Measurements from ENCODE around the gene RTN3.
A peak's percentile ranks its signal among the peaks of the same experiment; 100 is the strongest.
"Not testable (repeated sequence)": the region's sequence is repeated elsewhere in the genome, so short reads cannot be mapped to it uniquely, and the experiment has no call there.

RTN3 gene

GRCh38 chr11:63768237-63769041 lies 87.1 kb downstream of the RTN3 start, which contains the start of gene ZFTA:
ZFTA (minus strand) TSS chr11:63768775; CDS start chr11:63768622, 153 bp downstream.
- DNase-seq (ENCODE audit: low read depth in 2 of 2), result peak; percentile 19 to 34

GRCh38 chr11:63769042-63769713 lies 87.9 kb downstream of the RTN3 start:
- DNase-seq (ENCODE audit: low read depth in 2 of 2), result peak; percentile 16 to 19

- no peak for DNase-seq (ENCODE audit: low read depth in 2 of 2)
Observed at GRCh38 chr11:63769714-63770455, 88.6 kb downstream of the RTN3 start.

GRCh38 chr11:63770763-63771162 lies 89.5 kb downstream of the RTN3 start:
- DNase-seq (ENCODE audit: low read depth in 2 of 2), result no peak

DNA sequence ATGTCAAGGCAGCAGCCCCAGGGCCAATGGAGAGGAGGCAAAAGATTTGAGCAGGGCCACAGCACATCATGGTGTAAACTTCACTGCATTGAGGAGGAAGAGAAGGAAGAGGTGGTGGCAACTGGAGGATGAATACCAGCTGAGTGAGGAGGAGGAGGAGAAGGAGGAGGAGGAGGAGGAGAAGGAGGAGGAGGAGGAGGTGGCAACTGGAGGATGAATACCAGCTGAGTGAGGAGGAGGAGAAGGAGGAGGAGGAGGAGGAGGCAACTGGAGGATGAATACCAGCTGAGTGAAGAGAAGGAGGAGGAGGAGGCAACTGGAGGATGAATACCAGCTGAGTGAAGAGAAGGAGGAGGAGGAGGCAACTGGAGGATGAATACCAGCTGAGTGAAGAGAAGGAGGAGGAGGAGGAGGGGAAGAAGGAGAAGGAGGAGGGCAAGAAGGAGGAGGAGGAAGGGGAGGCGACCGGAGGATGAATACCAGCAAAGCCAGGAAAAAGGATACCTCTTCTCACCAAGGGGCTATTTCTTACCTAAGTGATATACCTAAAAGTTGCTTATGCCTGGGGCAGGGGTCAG lies 90.5 kb downstream of the RTN3 start:
- not testable (repeated sequence) for DNase-seq (ENCODE audit: low read depth in 2 of 2)

GRCh38 chr11:63775191-63775590 lies 93.9 kb downstream of the RTN3 start:
- no peak for DNase-seq (ENCODE audit: low read depth in 2 of 2)

DNA sequence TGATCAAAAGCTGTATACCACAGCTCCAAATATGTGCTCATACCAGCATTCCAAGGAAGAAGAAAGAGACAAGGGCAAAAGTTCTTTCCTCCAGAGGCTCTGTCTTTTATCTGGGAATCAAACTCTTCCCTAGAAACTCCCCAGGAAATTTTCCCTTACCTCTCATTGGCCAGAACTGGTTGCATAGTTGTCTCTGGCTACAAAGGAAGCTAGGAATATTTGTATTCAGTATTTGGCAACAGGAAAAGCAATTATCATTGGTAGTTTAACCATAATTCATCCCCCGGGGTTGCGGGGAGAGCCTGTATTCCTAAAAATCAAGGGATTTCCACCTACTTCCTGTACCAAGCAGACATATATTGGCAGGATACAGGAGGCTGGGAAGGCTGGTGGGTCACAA lies 97.7 kb downstream of the RTN3 start:
- no peak for DNase-seq (ENCODE audit: low read depth in 2 of 2)

- DNase-seq (ENCODE audit: low read depth in 2 of 2), result no peak
Observed at GRCh38 chr11:63782749-63783148, 101.4 kb downstream of the RTN3 start.

DNA sequence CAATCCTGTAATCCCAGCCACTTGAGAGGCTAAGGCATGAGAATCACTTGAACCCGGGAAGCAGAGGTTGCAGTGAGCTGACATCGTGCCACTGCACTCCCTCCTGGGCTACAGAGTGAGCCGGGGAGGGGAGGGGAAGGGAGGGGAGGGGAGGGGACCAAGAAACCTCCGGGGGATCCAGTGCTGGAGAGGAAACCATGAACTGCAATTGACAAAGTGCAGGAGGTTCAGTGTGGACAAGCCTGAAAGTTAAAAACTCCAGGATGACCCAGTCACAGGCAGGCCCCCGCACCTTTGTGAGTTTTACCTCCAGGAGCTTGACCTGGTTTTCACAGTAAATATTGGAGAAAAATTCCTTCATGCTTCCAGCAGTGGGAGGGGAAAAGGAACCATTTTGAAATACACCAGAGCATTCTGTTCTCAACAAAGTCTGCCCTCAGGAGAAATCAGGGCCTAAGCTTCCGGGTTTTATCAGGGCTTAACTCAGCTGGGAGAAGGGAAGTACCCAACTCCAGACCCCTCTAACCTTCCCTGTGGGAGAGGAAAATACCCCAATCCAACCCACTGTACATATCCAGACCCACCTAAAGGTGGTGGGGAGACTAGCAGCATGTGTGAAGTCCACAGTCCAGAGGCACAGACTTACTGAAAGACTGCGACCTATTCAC lies 102.8 kb downstream of the RTN3 start:
- DNase-seq (ENCODE audit: low read depth in 2 of 2), result no peak

DNA sequence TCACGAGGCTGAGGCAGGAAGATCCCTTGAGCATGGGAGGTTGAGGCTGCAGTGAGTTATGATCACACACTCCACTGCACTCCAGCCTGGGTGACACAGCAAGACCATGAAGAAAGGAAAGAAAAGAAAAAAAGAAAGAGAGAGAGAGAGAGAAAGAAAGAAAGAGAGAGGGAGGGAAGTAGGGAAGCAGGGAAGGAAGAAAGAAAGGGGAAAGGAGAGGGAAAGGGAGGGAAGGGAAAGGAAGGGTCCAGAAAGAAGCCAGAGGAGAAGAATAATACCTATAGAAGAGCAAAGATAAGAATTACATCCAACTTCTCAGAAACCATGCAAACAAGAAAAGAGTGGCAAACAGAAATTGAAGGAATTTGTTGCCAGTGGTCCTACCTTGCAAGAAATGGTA lies 104.5 kb downstream of the RTN3 start:
- no peak for DNase-seq (ENCODE audit: low read depth in 2 of 2)

DNA sequence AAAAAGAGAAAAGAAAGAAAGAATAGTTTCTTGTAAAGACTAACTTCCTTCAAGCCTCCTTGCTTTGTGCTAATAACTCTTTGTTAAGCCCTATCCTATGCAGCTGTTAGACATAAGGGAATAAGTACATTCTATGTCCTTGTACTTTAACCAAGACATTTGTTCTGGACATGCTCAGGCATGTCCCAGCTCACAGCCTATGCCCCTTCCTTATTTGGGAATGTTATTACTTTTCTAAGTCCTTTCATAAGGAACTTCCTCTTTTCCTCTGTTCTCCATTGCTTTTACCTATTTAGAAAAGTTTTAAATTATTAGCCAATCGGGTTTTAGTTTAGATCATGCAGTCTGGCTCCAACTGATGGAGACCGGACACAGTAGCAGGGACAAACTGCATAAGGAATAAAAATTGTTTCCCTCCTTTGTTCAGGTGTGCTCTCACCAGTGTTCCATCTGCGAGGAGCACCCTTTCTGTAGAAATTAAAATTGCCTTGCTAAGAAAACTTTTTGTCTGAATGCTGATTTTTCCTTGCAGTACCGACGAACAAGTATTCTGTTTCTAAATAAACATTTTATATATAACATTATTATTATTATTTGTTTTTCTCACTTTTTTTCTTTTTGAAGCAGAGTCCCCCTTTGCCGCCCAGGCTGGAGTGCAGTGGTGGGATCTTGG lies 110.3 kb downstream of the RTN3 start:
- DNase-seq (ENCODE audit: low read depth in 2 of 2), result no peak

- no peak for DNase-seq (ENCODE audit: low read depth in 2 of 2)
Observed at GRCh38 chr11:63793161-63793560, 111.9 kb downstream of the RTN3 start.

DNA sequence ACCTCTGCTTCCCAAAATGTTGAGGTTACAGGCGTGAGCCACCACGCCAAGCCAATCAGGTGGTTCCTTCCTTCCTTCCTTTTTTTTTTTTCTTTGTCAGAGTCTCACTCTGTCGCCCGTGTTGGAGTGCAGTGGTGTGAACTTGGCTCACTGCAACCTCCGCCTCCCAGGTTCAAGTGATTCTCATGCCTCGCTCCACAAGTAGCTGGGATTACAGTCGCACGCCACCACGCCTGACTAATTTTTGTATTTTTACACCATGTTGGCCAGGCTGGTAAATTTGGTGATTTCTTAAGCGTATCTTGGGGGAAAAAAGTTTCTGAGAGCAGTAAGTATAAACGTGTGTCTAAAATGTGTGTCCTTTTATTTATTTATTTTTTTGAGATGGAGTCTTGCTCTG lies 113.8 kb downstream of the RTN3 start:
- no peak for DNase-seq (ENCODE audit: low read depth in 2 of 2)

DNA sequence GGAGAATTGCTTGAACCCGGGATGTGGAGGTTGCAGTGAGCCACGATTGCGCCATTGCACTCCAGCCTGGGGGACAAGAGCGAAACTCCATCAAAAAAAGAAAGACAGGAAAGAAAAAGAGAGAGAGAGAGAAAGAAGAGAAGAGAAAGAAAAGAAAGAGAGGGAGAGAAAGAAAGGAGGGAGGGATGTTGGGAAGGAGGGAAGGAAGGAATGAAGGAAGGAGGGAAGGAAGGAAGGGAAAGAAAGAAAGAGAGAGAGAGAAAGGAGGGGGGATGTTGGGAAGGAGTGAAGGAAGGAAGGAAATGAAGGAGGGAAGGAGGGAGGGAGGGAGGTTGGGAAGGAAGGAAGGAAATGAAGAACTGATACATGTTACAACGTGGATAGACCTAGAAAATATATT lies 119.6 kb downstream of the RTN3 start:
- no peak for DNase-seq (ENCODE audit: low read depth in 2 of 2)

DNA sequence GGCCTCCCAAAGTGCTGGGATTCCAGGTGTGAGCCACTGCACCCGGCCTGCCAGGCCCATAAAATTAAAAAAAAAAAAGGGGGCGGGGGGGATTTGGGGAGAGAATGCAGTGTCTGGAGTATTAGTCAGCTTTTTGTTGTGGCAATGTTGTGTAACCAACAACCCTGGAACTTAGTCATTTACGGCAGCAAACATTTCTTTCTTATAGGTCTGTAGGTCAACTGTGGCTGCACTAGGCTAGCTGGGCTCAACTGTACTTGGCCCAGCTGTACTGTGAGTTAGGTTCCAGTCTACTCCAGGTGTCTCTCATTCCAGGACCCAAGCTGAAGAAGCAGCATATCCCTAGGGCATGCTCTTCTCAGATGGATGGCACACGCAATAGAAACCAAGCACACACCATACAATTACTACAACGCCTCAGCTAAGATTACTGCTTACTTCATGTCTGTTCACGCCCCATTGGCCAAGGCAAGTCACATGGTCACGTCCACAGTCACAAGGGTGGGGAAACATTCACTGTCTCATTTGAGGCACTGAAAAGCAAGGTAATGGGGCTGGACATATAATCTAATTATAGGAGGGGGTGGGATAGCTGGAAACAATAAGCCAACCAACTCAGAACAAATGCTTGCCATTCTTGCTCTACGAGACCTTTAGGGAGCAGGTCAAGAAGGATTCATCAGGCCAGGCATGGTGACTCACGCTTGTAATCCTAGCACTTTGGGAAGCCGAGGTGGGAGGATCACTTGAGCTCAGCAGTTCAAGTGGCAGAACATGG lies 121.5 kb downstream of the RTN3 start:
- no peak for DNase-seq (ENCODE audit: low read depth in 2 of 2)

GRCh38 chr11:63804259-63804658 lies 123.0 kb downstream of the RTN3 start:
- DNase-seq (ENCODE audit: low read depth in 2 of 2), result no peak

- no peak for DNase-seq (ENCODE audit: low read depth in 2 of 2)
Observed at GRCh38 chr11:63805844-63806415, 124.6 kb downstream of the RTN3 start.

Measured in activated CD8-positive, alpha-beta memory T cell treated with anti-CD3 and anti-CD28 coated beads for 4 hours (primary cell).